Muscle of leg (tissue), 11 donors: ENCODE results near the gene LRP1B. TPM values are rescaled to one million over a fixed set of nuclear protein-coding genes. Genes with fewer than 3 reads are reported as not detected.
A peak's percentile ranks its signal among the peaks of the same experiment; 100 is the strongest.

Experiments used
- DNase-seq: peaks from one replicate; pipeline ENCODE4 v3.0.0; 2013
- H3K27ac ChIP-seq: one replicate; pipeline ENCODE4 v1.5.1; 2013; ENCODE audit warnings: mild to moderate bottlenecking, low read length, control low read depth
- H3K27me3 ChIP-seq: one replicate; pipeline ENCODE4 v1.6.1; 2013; ENCODE audit warnings: low read length; ENCODE audit not compliant: control insufficient read depth, insufficient read depth
- H3K36me3 ChIP-seq: one replicate; pipeline ENCODE4 v1.6.1; 2013; ENCODE audit warnings: low read length; ENCODE audit not compliant: control insufficient read depth, insufficient read depth
- H3K4me1 ChIP-seq: one replicate; pipeline ENCODE4 v1.6.1; 2013; ENCODE audit warnings: low read length; ENCODE audit not compliant: control insufficient read depth, insufficient read depth
- H3K4me3 ChIP-seq: one replicate; pipeline ENCODE4 v1.5.1; 2013; ENCODE audit warnings: low read length, control low read depth
- H3K9me3 ChIP-seq: replicated peaks from 2 replicates; pipeline ENCODE4 v1.6.1; 2013; ENCODE audit warnings: low read depth, low read length; ENCODE audit not compliant: control insufficient read depth
- WGBS: methylation state at CpG from one replicate; pipeline ENCODE4 v1.1.5; 2013; ENCODE audit warnings: missing lambda C conversion rate; ENCODE audit not compliant: insufficient coverage; 5-methylcytosine and 5-hydroxymethylcytosine counted together
- polyA plus RNA-seq, 8 donors: library from polyadenylated mRNA; unstranded; fragments of 120-200 nt; gene quantifications; one replicate each; pipeline versions ENCODE4 v1.2.1 to v1.2.3, GENCODE V29; 2013; ENCODE audit warnings: inconsistent platforms in 1 of 8, low replicate concordance in 1 of 8; ENCODE audit not compliant: insufficient read length in 8 of 8, insufficient read depth in 1 of 8
- total RNA-seq: library from RNA; stranded (reverse); fragments of 120-200 nt; gene quantifications from one replicate; pipeline ENCODE4 v1.2.4, GENCODE V29; 2013

The LRP1B gene
- total and polyA plus RNA-seq, 9 donors: 0.84 to 2.3 (median 1.4) TPM

DNA sequence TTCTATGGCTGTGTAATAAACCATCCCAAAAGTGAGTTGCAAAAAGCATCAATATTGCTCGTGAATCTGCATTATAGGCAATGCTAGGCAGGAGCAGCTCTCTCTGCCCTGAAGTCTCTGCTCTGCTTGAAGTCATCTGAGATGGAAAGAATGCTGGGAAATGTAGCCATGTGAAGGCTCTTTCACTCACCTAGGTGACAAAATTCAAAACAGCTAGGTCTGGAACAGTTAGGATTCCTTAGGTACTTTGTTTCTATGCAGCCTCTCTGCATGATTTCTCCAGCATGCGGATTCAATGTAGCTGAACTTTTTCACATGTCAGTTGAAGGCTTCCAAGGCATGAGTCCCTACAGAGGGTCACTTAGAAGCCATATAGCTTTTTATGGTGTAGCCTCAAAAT lies 1383.7 kb downstream of the LRP1B start:
- no peaks in the 10 kb centered on the region for H3K4me1 ChIP-seq
- H3K9me3 ChIP-seq: no peaks in the 10 kb centered on the region
- H3K4me3 ChIP-seq: no peak overlapping the region
- DNase-seq: no peak
- WGBS: no CpG with 5 or more reads among the region's 2 CpGs
- H3K27me3 ChIP-seq: no peaks in the 10 kb centered on the region
- H3K27ac ChIP-seq: no peak overlapping the region
- no peaks in the 10 kb centered on the region for H3K36me3 ChIP-seq

DNA sequence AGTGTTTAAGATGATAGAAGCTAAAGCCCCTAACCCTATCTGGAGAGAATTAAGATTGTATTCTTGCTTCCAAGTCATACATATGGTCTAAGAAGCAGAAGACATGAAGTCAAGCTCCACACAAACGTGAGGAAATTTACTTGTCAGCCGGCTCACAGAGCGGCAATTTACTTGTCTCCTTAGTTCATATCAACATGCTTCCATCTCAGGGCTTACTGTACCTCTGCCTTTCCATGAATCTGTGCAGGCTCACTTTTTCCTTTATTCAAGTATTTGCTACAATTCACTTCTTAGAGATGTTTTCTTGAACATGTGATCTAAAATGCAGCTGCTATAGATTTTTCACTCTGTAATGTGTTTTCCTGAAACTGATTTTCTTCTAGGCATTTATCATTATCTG lies 1386.4 kb downstream of the LRP1B start:
- Histone ChIP-seq H3K27ac (no peak overlapping the region), H3K36me3 (no peaks in the 10 kb centered on the region), H3K4me3 (no peak overlapping the region), H3K4me1 (no peaks in the 10 kb centered on the region), H3K27me3 (no peaks in the 10 kb centered on the region), H3K9me3 (no peaks in the 10 kb centered on the region)
- DNase-seq: peak; percentile 12
- no CpG with 5 or more reads among the region's 3 CpGs for WGBS

DNA sequence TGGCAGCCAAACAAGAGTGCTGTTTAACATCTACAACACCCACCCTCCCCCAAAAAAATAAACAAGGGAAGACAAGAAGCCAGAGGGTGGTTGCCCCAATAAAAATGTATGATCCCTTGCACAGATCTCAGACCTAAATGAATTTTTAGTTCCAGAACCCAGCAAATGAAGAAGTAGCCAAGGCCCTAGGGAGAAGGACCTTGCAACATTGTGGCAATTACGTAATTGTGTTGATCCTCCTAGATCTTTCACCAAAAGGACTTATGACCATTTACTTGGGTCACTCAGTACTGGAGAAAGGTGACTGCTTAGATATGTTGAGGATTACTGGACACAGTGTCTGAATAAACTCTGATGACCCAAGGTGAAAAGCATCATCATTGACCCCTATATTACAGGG lies 1393.8 kb downstream of the LRP1B start:
- Histone ChIP-seq H3K36me3 (no peaks in the 10 kb centered on the region), H3K4me1 (no peaks in the 10 kb centered on the region), H3K9me3 (no peaks in the 10 kb centered on the region), H3K27me3 (no peaks in the 10 kb centered on the region), H3K27ac (no peak overlapping the region), H3K4me3 (no peak overlapping the region)
- WGBS: no CpG with 5 or more reads among the region's 1 CpG
- DNase-seq: no peak

DNA sequence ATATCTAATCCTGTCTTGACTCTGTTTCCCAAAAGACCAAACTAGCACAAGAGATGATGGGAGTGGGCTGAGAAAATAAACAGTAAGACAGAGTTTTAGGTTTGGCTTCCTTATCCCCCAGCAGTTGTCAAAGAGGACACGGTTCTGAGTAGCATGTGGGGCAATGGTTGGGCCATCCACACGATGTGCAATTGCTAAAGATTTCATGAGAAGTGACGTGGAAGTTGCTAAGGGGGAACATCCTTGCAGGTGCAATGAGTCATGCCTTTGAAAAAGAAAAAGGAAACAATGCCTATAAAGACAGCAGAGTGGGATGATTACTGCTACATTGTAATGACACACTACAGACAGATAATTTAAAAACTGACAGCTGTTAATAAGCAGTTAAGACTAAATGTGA lies 1395.8 kb downstream of the LRP1B start:
- no peaks in the 10 kb centered on the region for H3K27me3 ChIP-seq
- H3K27ac ChIP-seq: no peak overlapping the region
- no peaks in the 10 kb centered on the region for H3K36me3 ChIP-seq
- 53% methylated on average over 3 of the region's 3 CpGs for WGBS
- H3K4me3 ChIP-seq: no peak overlapping the region
- DNase-seq: no peak
- H3K4me1 ChIP-seq: no peaks in the 10 kb centered on the region
- no peaks in the 10 kb centered on the region for H3K9me3 ChIP-seq

DNA sequence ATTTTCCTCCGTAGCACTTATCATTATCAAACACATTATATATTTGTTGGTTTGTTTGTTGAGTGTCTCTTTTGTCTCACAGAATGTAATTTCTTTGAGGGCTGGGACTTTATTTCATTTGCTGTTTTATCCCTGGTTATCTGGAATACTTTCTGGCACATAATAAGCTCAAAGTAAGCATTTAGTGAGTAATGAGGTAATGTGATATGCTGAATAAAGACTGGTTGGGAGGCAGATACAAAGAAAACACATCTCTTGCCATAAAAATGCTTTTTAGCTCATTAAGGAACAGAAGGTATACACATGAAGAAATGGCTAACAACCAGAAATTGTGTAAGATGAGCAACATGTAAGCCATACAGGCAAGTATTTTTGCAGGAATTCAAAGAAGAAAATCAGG lies 1411.8 kb downstream of the LRP1B start:
- Histone ChIP-seq H3K27ac (no peak overlapping the region), H3K9me3 (no peaks in the 10 kb centered on the region), H3K27me3 (no peaks in the 10 kb centered on the region), H3K4me1 (no peaks in the 10 kb centered on the region), H3K36me3 (no peaks in the 10 kb centered on the region), H3K4me3 (no peak overlapping the region)
- DNase-seq: no peak
- no CpG with 5 or more reads among the region's 1 CpG for WGBS

DNA sequence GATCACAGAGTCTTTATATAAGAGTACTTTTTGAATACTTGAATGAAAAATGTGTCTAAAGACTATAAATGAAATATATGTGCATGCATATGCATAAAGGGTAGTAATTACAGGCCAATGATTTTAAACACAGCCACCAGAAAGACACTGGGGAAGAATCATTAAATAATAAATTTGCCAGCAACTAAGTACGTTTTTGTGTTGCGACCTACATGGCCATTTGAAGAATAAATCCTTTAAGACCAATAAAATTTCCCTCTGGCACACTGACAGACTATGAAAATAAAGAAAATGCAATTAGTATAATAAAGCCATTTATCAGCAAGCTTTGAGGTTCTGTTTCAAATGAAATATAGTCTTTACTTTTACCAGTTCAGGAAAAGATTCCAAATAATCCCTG lies 1413.3 kb downstream of the LRP1B start:
- Histone ChIP-seq H3K27ac (no peak overlapping the region), H3K4me3 (no peak overlapping the region), H3K27me3 (no peaks in the 10 kb centered on the region), H3K4me1 (no peaks in the 10 kb centered on the region), H3K36me3 (no peaks in the 10 kb centered on the region), H3K9me3 (no peaks in the 10 kb centered on the region)
- no CpG with 5 or more reads among the region's 2 CpGs for WGBS
- DNase-seq: no peak

DNA sequence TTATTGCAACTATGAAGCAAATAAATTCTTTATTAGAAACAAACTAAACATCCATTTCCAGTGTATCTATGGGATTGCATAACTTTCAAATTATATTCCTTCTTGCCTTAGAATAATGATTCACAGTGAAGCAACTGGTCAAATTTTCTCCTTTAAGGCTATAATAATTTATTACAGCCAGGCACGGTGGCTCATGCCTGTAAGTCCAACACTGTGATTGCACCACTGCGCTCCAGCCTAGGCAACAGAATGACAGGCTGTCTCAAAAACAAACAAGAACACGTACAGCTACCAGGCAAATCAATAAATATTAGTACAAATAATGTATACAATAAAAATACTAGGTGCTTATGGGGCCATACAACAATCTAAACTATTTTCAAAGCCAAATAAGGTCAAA lies 1416.2 kb downstream of the LRP1B start:
- no peak for DNase-seq
- no CpG with 5 or more reads among the region's 3 CpGs for WGBS
- Histone ChIP-seq H3K27me3 (no peaks in the 10 kb centered on the region), H3K4me1 (no peaks in the 10 kb centered on the region), H3K36me3 (no peaks in the 10 kb centered on the region), H3K4me3 (no peak overlapping the region), H3K9me3 (no peaks in the 10 kb centered on the region), H3K27ac (no peak overlapping the region)

DNA sequence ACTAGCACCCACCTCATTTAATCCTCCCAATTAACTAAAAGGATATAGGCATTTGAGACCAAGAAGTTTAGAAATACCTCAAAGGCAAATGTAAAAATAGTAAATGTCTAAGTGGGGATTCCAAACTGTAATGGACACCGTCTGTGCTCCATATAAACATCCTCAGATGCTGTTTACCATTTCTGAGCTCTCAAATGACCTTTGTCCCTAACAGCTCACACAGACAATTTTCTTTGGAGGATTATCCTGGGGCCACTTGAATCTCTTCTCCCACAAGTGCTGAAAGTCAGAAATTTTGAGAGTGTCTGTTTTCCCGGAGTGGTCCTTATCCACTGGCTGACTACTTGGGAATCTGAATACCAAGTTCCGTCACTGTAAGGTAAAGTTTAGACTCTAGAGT lies 1418.9 kb downstream of the LRP1B start:
- Histone ChIP-seq H3K4me1 (no peaks in the 10 kb centered on the region), H3K36me3 (no peaks in the 10 kb centered on the region), H3K27ac (no peak overlapping the region), H3K9me3 (no peaks in the 10 kb centered on the region), H3K4me3 (no peak overlapping the region), H3K27me3 (no peaks in the 10 kb centered on the region)
- DNase-seq: no peak
- 83% methylated on average over 1 of the region's 3 CpGs for WGBS

DNA sequence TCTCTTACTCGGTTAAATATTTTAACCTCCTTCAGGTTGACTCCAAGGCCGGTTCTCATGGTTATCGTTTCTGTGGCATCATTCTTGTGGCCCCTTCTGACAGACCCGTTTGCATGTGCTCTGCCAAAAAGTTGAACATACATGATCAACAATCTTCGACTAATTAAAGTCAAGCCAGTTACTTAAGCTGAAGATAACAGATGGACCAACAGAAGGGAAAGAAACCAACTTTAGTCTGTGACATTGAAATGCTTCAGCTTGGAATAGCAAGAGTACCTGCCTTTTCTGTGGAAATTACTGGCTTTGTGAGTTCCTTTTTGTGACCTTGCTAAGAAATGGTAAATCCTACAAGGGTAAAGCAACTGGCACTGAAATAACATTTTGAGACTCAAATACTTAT lies 1429.1 kb downstream of the LRP1B start:
- WGBS: 100% methylated on average over 4 of the region's 5 CpGs
- H3K4me1 ChIP-seq: no peaks in the 10 kb centered on the region

DNA sequence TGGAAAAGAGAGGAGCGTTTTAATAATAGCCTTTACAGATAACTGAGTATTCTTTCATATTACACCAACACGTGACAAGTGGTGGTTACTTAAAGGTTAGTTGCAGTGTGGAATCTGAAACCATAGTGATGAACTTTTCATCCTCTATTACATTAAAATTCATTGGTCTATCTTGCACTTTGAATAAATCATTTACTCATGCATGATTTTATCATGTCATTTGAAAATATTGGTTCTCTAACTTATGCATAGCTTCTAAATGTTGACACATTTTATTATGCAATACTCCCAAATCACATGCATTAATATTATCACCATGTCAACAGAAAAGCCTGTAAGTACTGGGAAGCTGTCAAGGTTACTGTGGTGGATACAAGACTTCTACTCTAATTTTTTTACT lies 1432.2 kb downstream of the LRP1B start:
- H3K27ac ChIP-seq: no peak overlapping the region
- no peak overlapping the region for H3K4me3 ChIP-seq
- H3K9me3 ChIP-seq: no peaks in the 10 kb centered on the region
- H3K27me3 ChIP-seq: no peaks in the 10 kb centered on the region
- DNase-seq: no peak
- H3K4me1 ChIP-seq: no peaks in the 10 kb centered on the region
- WGBS: no CpG with 5 or more reads among the region's 2 CpGs
- no peaks in the 10 kb centered on the region for H3K36me3 ChIP-seq

More for the DNA sequence above, 1429.1 kb downstream of the LRP1B start:
- no peak for DNase-seq
- Histone ChIP-seq H3K27ac (no peak overlapping the region), H3K9me3 (no peaks in the 10 kb centered on the region), H3K27me3 (no peaks in the 10 kb centered on the region), H3K4me3 (no peak overlapping the region), H3K36me3 (no peaks in the 10 kb centered on the region)

DNA sequence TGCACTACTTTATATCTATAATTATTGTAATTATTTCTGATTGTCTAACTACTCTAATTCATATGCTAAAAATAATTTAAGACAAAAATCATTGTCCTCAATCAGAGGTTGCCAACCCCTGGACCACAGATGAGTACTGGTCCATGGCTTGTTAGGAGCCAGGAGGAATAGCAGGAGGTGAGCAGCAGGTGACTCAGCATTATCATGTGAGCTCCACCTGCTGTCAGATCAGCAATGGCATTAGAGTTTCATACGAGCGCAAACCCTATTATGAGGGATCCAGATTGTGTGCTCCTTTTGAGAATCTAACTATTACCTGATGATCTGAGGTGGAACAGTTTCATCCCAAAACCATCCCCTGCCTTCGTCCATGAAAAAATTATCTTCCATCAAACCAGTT lies 1434.4 kb downstream of the LRP1B start:
- DNase-seq: no peak
- Histone ChIP-seq H3K4me1 (no peaks in the 10 kb centered on the region), H3K9me3 (no peaks in the 10 kb centered on the region), H3K4me3 (no peak overlapping the region), H3K36me3 (no peaks in the 10 kb centered on the region), H3K27me3 (no peaks in the 10 kb centered on the region), H3K27ac (no peak overlapping the region)
- WGBS: no CpG with 5 or more reads among the region's 3 CpGs
